AG10803 (cell line): Measurements from ENCODE around the gene KCNQ1.

Experiments
- DNase-seq: peaks from one replicate; pipeline ENCODE4 v3.0.0; 2010; ENCODE audit warnings: low read depth
- H3K4me3 ChIP-seq: 2 replicates; pipeline ENCODE4 v1.5.1; 2011; ENCODE audit warnings: mild to moderate bottlenecking, low read length, control low read depth
- CTCF ChIP-seq: conservative IDR thresholded peaks from 2 replicates; pipeline ENCODE4 v1.5.1; 2011; ENCODE audit warnings: mild to moderate bottlenecking, low read length, control low read depth, inconsistent platforms

Gene KCNQ1

DNA sequence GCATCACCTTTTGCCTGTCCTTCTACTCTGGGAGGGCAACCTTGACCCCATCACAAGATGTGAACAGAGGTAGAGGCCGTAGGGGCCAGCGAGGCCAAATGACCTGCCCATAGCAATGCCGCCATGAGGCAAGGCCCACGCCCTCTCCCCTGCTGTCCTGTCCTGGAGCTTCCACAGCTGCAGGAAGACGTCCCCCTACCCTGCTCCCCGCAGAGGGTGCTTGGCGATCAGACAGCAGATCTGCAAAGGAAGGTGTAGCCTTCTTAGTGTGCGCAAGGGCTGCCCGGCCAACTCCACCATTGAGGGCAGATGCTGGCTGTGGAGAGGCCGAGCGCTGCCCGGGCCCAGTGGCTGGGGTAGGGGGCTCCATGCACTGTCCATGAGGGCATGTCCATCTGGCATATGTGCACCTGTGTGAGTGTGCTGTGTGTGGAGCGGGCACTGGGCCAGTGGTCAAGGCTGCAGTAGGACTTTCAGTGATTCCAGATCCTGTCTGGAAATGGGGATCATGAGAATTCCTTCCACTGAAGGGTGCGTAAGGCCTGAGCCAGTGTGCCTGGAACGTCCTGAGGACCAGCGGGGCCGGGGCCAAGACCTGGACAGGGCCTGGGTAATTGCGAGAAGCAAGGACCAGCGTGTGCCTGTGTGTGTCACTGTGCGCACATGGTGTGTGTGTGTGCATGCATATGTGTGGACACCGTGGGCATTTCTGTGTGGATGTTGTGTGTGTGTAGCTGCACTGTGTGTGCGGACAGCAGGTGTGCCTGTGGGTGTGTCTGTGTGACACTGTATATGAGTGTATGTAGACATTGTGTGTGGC is 11.5 kb upstream of the KCNQ1 start:
- no peak for DNase-seq
- TF ChIP-seq CTCF, result no peak
- no peak overlapping the region for H3K4me3 ChIP-seq

- TF ChIP-seq CTCF, result no peak
- no peak for DNase-seq
- no peak overlapping the region for H3K4me3 ChIP-seq
Measured at GRCh38 chr11:2434008-2434407, 10.8 kb upstream of the KCNQ1 start.

DNA sequence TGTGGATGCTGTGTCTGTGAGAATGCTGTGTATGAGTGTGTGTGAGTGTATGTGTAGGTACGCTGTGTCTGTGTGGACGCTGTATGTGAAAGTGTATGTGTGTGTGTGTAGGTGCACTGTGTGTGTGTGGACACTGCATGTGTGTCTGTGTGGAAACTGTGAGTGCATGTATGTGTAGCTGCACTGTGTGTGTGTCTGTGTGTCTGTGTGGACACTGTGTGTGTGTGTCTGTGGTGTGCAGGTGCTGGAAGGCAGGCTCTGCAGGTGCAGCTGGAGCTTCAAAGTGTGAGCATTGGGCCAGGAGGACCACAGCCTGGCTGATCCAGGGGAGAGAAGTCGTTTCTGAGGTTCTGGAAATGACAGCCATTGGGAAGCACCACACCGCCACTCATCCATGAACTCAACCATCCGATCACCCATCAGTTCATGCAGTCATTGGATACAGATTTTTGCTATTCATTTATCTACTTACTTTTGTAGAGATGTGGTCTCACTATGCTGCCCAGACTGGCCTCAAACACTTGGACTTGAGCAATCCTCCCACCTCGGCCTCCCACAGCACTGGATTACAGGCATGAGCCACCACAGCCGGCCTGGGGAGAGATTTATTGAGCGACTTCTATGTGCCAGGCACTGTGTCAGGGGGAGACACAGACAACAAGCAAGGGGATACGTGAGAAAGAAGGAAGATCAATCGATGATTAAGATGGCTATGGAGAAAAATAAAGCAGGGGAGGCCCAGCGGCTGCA is 10.1 kb upstream of the KCNQ1 start:
- no peak for TF ChIP-seq CTCF
- DNase-seq, result no peak
- H3K4me3 ChIP-seq, result no peak overlapping the region

- no peak for TF ChIP-seq CTCF
- no peak for DNase-seq
- no peak overlapping the region for H3K4me3 ChIP-seq
Measured at GRCh38 chr11:2435288-2436012, 9.4 kb upstream of the KCNQ1 start.

DNA sequence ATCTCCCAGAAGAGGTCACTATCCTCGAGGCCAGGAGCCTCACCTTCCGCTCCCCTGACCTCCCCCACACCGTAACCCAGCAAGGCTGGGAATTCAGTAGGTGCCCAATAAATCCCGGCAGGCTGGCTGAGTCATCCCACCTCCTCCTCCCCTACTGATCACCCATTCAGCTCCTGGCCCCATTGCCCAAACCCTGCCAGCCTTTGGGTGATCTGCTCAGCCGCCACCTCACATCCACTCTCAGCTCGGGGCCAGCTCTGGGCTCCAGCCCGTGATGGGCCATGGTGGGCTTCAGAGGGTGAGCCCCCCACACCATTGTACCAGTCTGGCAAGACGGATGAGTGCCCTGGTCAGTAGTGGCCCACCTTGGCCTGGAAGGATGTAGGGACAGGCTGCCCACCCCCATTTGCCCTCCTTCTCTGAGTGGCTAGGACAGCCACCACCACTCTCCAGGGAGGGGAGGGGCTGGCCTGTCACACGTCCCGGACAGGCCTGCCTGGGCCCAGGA is 8.7 kb upstream of the KCNQ1 start:
- no peak for DNase-seq
- H3K4me3 ChIP-seq, result no peak overlapping the region
- TF ChIP-seq CTCF, result no peak

- TF ChIP-seq CTCF, result no peak
- H3K4me3 ChIP-seq, result no peak overlapping the region
Measured at GRCh38 chr11:2436521-2437031, 8.2 kb upstream of the KCNQ1 start.

More at GRCh38 chr11:2436521-2437031, 8.2 kb upstream of the KCNQ1 start:
- DNase-seq, result no peak
